Stomach (tissue), 4 donors: ENCODE results near the gene ARHGEF10L.

Experiments
- CTCF ChIP-seq, 7 experiments: fragments of 450-650 bp in 4 of 7; fragments of 200-600 bp in 3 of 7; sonication (generic) in 3 of 7; IDR thresholded peaks; one replicate each; pipeline ENCODE4 v1.5.1; 2016 to 2019; ENCODE audit warnings: antibody characterized with exemption in 7 of 7, control low read depth in 2 of 7, mild to moderate bottlenecking in 1 of 7
- EP300 ChIP-seq: sonication (generic); formaldehyde crosslinking; IDR thresholded peaks from one replicate; pipeline ENCODE4 v1.6.1; 2017; ENCODE audit warnings: antibody characterized with exemption
- POLR2A ChIP-seq, 4 donors: fragments of 450-650 bp; IDR thresholded peaks; one replicate each; pipeline ENCODE4 v1.6.1; 2016; ENCODE audit warnings: antibody characterized with exemption in 4 of 4, control low read depth in 2 of 4, mild to moderate bottlenecking in 1 of 4, moderate library complexity in 1 of 4

- no peak for TF ChIP-seq CTCF (IDR thresholded peaks at IDR 0.05)
- no peak for TF ChIP-seq POLR2A (IDR thresholded peaks at IDR 0.05)
- TF ChIP-seq EP300: no peak
Observed at GRCh38 chr1:17631410-17631809, 91.9 kb downstream of the ARHGEF10L start.
